PC-9 (cell line): Measurements from ENCODE around the gene CACNA1I. TPM values are rescaled to one million over a fixed set of nuclear protein-coding genes. Genes with fewer than 3 reads are reported as not detected.

ENCODE experiments used
- BruUV-seq: library from RNA; stranded (reverse); fragments of 400-500 nt; replicated peaks from 2 replicates; lab custom pipeline; 2021; lab: Mats Ljungman, UMichigan
- CTCF ChIA-PET: fragments of 300-600 bp; sonication (Branson Sonifier 250); formaldehyde crosslinking; loops from one replicate; lab custom pipeline; 2022; ENCODE audit warnings: antibody characterized with exemption; lab: Charles Lee
- POLR2A ChIA-PET: fragments of 300-600 bp; sonication (Branson Sonifier 250); formaldehyde crosslinking; loops from one replicate; lab custom pipeline; 2022; ENCODE audit warnings: antibody characterized with exemption; ENCODE audit not compliant: unreplicated experiment; lab: Charles Lee
- DNase-seq, 2 experiments: peaks; one replicate each; pipeline versions ENCODE4 v3.0.0 to v3.0.0-alpha.2; 2015 to 2022; ENCODE audit warnings: mixed read lengths in 1 of 2
- H2AFZ ChIP-seq: fragments of 200-600 bp; sonication (generic); 2 replicates; pipeline ENCODE4 v1.8.1; 2017; ENCODE audit warnings: antibody characterized with exemption
- H3F3A ChIP-seq: fragments of 200-600 bp; sonication (generic); 2 replicates; pipeline ENCODE4 v1.8.1; 2017; ENCODE audit warnings: antibody characterized with exemption, mild to moderate bottlenecking, low read depth; ENCODE audit not compliant: insufficient read depth
- H3K27ac ChIP-seq: fragments of 200-600 bp; sonication (generic); 2 replicates; pipeline ENCODE4 v1.6.1; 2016; ENCODE audit warnings: mixed run types
- H3K27me3 ChIP-seq: fragments of 200-600 bp; sonication (generic); 2 replicates; pipeline ENCODE4 v1.6.1; 2016; ENCODE audit warnings: low read depth, mixed run types; ENCODE audit not compliant: insufficient read depth
- H3K36me3 ChIP-seq: fragments of 200-600 bp; sonication (generic); 2 replicates; pipeline ENCODE4 v1.6.1; 2016; ENCODE audit warnings: low read depth, mixed run types
- H3K4me1 ChIP-seq: fragments of 200-600 bp; sonication (generic); replicated peaks from 2 replicates; pipeline ENCODE4 v1.6.1; 2016; ENCODE audit warnings: mixed run types; ENCODE audit not compliant: insufficient read depth
- H3K4me2 ChIP-seq: fragments of 200-600 bp; sonication (generic); 2 replicates; pipeline ENCODE4 v1.6.1; 2017; ENCODE audit warnings: mixed run types
- H3K4me3 ChIP-seq: fragments of 200-600 bp; sonication (generic); 2 replicates; pipeline ENCODE4 v1.6.1; 2016; ENCODE audit warnings: mixed run types
- H3K79me2 ChIP-seq: fragments of 200-600 bp; sonication (generic); 2 replicates; pipeline ENCODE4 v1.6.1; 2017; ENCODE audit warnings: low read depth, mixed run types
- H3K9me2 ChIP-seq: fragments of 200-600 bp; sonication (generic); 2 replicates; pipeline ENCODE4 v1.8.1; 2017; ENCODE audit warnings: mild to moderate bottlenecking; ENCODE audit not compliant: insufficient read depth
- H3K9me3 ChIP-seq: fragments of 200-600 bp; sonication (generic); 2 replicates; pipeline ENCODE4 v1.8.1; 2016; ENCODE audit warnings: low read depth; ENCODE audit not compliant: insufficient read depth
- H4K20me1 ChIP-seq: fragments of 200-600 bp; sonication (generic); 2 replicates; pipeline ENCODE4 v1.8.1; 2017; ENCODE audit not compliant: insufficient read depth
- CTCF ChIP-seq: fragments of 200-600 bp; sonication (generic); conservative IDR thresholded peaks from 2 replicates; pipeline ENCODE4 v1.6.1; 2017; ENCODE audit warnings: mixed run types, antibody characterized with exemption, mild to moderate bottlenecking, moderate library complexity
- EZH2 ChIP-seq: fragments of 200-600 bp; sonication (generic); IDR thresholded peaks from 2 replicates; pipeline ENCODE4 v1.8.0; 2017; ENCODE audit warnings: antibody characterized with exemption, low read depth
- intact Hi-C: fragments of 100-400 bp; cut with micrococcal nuclease; formaldehyde crosslinking; loops from one replicate; pipeline ENCODE4 v1.10.0; 2022; ENCODE audit not compliant: unreplicated experiment
- total RNA-seq: library from RNA; stranded (reverse); gene quantifications from 2 replicates; pipeline ENCODE4 v1.2.3, GENCODE V29; 2021

The CACNA1I gene
- total RNA-seq, 1 experiment from 2014 or later = 2.8 TPM

- Histone ChIP-seq H3K4me2 (no peak overlapping the region), H3K4me1 (no peaks in the 10 kb centered on the region), H3K27ac (no peak overlapping the region), H3F3A (no peaks in the 10 kb centered on the region), H3K9me2 (no peaks in the 10 kb centered on the region), H3K36me3 (no peaks in the 10 kb centered on the region), H2AFZ (no peak overlapping the region), H3K27me3 (peaks cover 59% of the 10 kb centered on the region), H4K20me1 (no peaks in the 10 kb centered on the region), H3K79me2 (no peaks in the 10 kb centered on the region), H3K4me3 (no peak overlapping the region), H3K9me3 (no peaks in the 10 kb centered on the region)
- ChIA-PET POLR2A (no interaction called here), CTCF (no interaction called here)
- TF ChIP-seq CTCF (no peak), EZH2 (no peak)
- intact Hi-C loops = no loop called here
- BruUV-seq = no TSS peak
- DNase-seq = no peak
Observed at GRCh38 chr22:39723463-39723862, 152.9 kb downstream of the CACNA1I start.

- DNase-seq = peak; percentile 35 to 52
- TF ChIP-seq EZH2 (no peak), CTCF (no peak)
- ChIA-PET POLR2A (no interaction called here), CTCF (no interaction called here)
- intact Hi-C loops = no loop called here
- no peaks in the 10 kb centered on the region for H3K9me2 ChIP-seq
- H3K4me2 ChIP-seq = no peak overlapping the region
- H4K20me1 ChIP-seq = no peaks in the 10 kb centered on the region
- peaks cover 62% of the 10 kb centered on the region for H3K27me3 ChIP-seq
- no peaks in the 10 kb centered on the region for H3K4me1 ChIP-seq
- H3K9me3 ChIP-seq = no peaks in the 10 kb centered on the region
- H3F3A ChIP-seq = no peaks in the 10 kb centered on the region
- no peak overlapping the region for H3K27ac ChIP-seq
- BruUV-seq = no TSS peak
- no peaks in the 10 kb centered on the region for H3K36me3 ChIP-seq
- no peak overlapping the region for H2AFZ ChIP-seq
- no peak overlapping the region for H3K4me3 ChIP-seq
- no peaks in the 10 kb centered on the region for H3K79me2 ChIP-seq
Observed at GRCh38 chr22:39723899-39724351, 153.4 kb downstream of the CACNA1I start.

GRCh38 chr22:39724390-39724789 is 153.8 kb downstream of the CACNA1I start:
- no peak for DNase-seq
- no TSS peak for BruUV-seq

More at GRCh38 chr22:39724390-39724789, 153.8 kb downstream of the CACNA1I start:
- Histone ChIP-seq H3K27ac (no peak overlapping the region), H3K36me3 (no peaks in the 10 kb centered on the region), H4K20me1 (no peaks in the 10 kb centered on the region), H3K4me3 (no peak overlapping the region), H2AFZ (no peak overlapping the region), H3F3A (no peaks in the 10 kb centered on the region), H3K4me1 (no peaks in the 10 kb centered on the region), H3K9me3 (no peaks in the 10 kb centered on the region), H3K9me2 (no peaks in the 10 kb centered on the region), H3K27me3 (peaks cover 65% of the 10 kb centered on the region), H3K4me2 (no peak overlapping the region), H3K79me2 (no peaks in the 10 kb centered on the region)
- intact Hi-C loops = no loop called here
- TF ChIP-seq CTCF = no peak
- ChIA-PET CTCF (no interaction called here), POLR2A (no interaction called here)
